SU-DHL-6 (cell line): Measurements from ENCODE around the gene TNNI3K.

Experiments
- CTCF ChIP-seq: fragments of 200-600 bp; sonication (generic); IDR thresholded peaks from one replicate; pipeline ENCODE4 v1.5.1; 2017; ENCODE audit warnings: antibody characterized with exemption, mild to moderate bottlenecking, low read length, moderate library complexity; ENCODE audit not compliant: insufficient read depth, poor library complexity, severe bottlenecking
- EZH2phosphoT487 ChIP-seq: fragments of 200-600 bp; sonication (generic), shearing (Covaris generic); conservative IDR thresholded peaks from 2 replicates; pipeline ENCODE4 v1.6.1; 2018; ENCODE audit warnings: mild to moderate bottlenecking, antibody characterized with exemption, low read length, moderate library complexity, mixed read lengths

DNA sequence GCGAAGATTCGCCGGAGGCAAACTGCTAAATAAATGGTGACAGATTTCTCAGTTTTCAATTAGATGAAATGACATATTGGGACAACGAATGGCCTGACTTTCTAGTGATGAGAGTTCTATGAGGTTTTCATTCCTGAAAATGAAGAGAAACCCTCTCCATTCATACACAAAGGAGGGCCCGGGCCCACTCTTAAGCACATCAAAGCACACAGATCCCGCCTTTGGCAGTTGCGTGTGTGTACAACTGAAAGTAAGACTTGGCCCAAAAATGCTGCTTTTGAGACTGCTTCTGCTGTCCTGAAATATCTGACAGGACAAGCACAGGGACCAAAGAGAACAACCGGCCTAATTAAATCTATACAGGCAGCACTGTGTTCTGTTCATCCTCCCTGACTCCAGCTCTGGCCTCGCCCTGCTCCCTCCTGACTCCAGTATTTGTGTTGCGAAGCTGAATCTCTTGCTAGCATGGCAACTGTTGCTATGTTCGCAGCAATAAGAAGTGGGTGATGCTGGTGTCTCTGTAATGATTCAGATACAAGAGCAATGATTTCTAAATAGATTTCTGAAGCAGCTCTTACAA is 269.8 kb downstream of the TNNI3K start:
- no peak for TF ChIP-seq CTCF
- TF ChIP-seq EZH2phosphoT487: no peak
